Measurements from ENCODE around the gene EFCAB14. TPM values are rescaled to one million over a fixed set of nuclear protein-coding genes. Genes with fewer than 3 reads are reported as not detected.
"Not testable (repeated sequence)": the region's sequence is repeated elsewhere in the genome, so short reads cannot be mapped to it uniquely, and the experiment has no call there.

EFCAB14 gene
- total RNA-seq, 1 experiment from 2014 or later, result 86.8 TPM

- intact Hi-C loops (cut with micrococcal nuclease; ENCODE audit: unreplicated experiment), result no loop called here
- no peak overlapping the region for H3K27ac ChIP-seq (ENCODE audit: low read length)
- DNase-seq (ENCODE audit: low read depth, low spot score) (no peak), ATAC-seq (no peak; the same call in 1 of the 2 replicates)
- in situ Hi-C loops (cut with HindIII; ENCODE audit: low pct_unique_long_range_greater_than_20kb, low sequenced_read_pairs), result no loop called here
- no peak overlapping the region for H3K4me3 ChIP-seq (ENCODE audit: low read depth in 2 of 2, low read length in 2 of 2)
- TF ChIP-seq, protein P1, sequence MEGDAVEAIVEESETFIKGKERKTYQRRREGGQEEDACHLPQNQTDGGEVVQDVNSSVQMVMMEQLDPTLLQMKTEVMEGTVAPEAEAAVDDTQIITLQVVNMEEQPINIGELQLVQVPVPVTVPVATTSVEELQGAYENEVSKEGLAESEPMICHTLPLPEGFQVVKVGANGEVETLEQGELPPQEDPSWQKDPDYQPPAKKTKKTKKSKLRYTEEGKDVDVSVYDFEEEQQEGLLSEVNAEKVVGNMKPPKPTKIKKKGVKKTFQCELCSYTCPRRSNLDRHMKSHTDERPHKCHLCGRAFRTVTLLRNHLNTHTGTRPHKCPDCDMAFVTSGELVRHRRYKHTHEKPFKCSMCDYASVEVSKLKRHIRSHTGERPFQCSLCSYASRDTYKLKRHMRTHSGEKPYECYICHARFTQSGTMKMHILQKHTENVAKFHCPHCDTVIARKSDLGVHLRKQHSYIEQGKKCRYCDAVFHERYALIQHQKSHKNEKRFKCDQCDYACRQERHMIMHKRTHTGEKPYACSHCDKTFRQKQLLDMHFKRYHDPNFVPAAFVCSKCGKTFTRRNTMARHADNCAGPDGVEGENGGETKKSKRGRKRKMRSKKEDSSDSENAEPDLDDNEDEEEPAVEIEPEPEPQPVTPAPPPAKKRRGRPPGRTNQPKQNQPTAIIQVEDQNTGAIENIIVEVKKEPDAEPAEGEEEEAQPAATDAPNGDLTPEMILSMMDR (IDR thresholded peaks at IDR 0.05), result peak; percentile 27
- TF ChIP-seq POLR2AphosphoS5 (IDR thresholded peaks at IDR 0.05; ENCODE audit: low read depth, low read length) (no peak), SIN3A (IDR thresholded peaks at IDR 0.05; ENCODE audit: borderline replicate concordance, insufficient read depth, low read depth, low read length) (no peak)
- TF ChIP-seq, protein P2, sequence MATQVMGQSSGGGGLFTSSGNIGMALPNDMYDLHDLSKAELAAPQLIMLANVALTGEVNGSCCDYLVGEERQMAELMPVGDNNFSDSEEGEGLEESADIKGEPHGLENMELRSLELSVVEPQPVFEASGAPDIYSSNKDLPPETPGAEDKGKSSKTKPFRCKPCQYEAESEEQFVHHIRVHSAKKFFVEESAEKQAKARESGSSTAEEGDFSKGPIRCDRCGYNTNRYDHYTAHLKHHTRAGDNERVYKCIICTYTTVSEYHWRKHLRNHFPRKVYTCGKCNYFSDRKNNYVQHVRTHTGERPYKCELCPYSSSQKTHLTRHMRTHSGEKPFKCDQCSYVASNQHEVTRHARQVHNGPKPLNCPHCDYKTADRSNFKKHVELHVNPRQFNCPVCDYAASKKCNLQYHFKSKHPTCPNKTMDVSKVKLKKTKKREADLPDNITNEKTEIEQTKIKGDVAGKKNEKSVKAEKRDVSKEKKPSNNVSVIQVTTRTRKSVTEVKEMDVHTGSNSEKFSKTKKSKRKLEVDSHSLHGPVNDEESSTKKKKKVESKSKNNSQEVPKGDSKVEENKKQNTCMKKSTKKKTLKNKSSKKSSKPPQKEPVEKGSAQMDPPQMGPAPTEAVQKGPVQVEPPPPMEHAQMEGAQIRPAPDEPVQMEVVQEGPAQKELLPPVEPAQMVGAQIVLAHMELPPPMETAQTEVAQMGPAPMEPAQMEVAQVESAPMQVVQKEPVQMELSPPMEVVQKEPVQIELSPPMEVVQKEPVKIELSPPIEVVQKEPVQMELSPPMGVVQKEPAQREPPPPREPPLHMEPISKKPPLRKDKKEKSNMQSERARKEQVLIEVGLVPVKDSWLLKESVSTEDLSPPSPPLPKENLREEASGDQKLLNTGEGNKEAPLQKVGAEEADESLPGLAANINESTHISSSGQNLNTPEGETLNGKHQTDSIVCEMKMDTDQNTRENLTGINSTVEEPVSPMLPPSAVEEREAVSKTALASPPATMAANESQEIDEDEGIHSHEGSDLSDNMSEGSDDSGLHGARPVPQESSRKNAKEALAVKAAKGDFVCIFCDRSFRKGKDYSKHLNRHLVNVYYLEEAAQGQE (IDR thresholded peaks at IDR 0.05; ENCODE audit: insufficient read depth in 1 of 2, low read depth in 2 of 2, low read length in 1 of 2), result peak; percentile 96 to 98
- BruUV-seq (replicated peaks), result no TSS peak
- ChIA-PET CTCF (no interaction called here), POLR2A (no interaction called here)
- H3K4me1 ChIP-seq (ENCODE audit: control insufficient read depth, insufficient read depth, low read length), result no peaks in the 10 kb centered on the region
- H3K27me3 ChIP-seq (ENCODE audit: control insufficient read depth, insufficient read depth, low read length), result peaks cover 7% of the 10 kb centered on the region; the same call in 1 of the 2 replicates
- H3K36me3 ChIP-seq (ENCODE audit: control insufficient read depth, insufficient read depth, low read length), result no peaks in the 10 kb centered on the region
- no peaks in the 10 kb centered on the region for H3K9me3 ChIP-seq (ENCODE audit: control insufficient read depth, insufficient read depth, low read depth, low read length)
Measured at GRCh38 chr1:46735708-46736324, 16.9 kb upstream of the EFCAB14 start.

DNA sequence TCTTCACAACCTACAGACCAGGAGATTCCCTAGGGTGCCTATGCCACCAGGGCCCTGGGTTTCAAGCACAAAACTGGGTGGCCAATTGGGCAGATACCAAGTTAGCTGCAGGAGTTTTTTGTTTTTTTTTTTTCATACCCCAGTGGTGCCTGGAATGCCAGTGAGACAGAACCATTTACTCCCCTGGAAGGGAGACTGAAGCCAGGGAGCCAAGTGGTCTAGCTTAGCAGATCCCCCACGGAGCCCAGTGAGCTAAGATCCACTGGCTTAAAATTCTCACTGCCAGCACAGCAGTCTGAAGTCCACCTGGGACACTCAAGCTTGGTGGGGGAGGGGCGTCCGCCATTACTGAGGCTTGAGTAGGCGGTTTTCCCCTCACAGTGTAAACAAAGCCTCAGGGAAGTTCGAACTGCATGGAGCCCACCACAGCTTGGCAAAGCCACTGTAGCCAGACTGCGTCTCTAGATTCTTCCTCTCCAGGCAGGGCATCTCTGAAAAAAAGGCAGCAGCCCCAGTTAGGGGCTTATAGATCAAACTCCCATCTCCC is 9.5 kb upstream of the EFCAB14 start:
- POLR2A ChIA-PET; H3K27me3 ChIP-seq (ENCODE audit: control insufficient read depth, insufficient read depth, low read length); ATAC-seq: not testable (repeated sequence)

DNA sequence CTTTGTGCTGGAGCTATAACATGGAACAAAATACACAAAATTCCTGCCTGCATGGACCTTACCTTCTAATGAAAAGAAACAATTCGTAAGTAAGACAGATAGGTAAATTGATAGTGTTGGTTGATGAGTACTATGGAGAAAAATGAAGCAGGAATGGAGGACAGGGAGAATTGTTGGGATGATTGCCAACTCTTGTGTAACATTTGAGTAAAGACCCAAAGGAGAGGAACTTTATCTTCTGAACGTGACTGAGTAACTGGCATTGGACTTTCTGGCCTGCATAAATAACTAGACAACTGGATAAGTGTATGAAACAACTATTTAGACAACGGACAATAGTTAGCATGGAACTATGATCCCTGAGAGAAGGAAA is 6.8 kb upstream of the EFCAB14 start:
- ATAC-seq (no peak), DNase-seq (ENCODE audit: low read depth, low spot score) (no peak)
- Histone ChIP-seq H3K9me3 (ENCODE audit: control insufficient read depth, insufficient read depth, low read depth, low read length) (no peaks in the 10 kb centered on the region), H3K4me3 (ENCODE audit: low read depth in 2 of 2, low read length in 2 of 2) (no peak overlapping the region), H3K27me3 (ENCODE audit: control insufficient read depth, insufficient read depth, low read length) (no peaks in the 10 kb centered on the region; the same call in 1 of the 2 replicates), H3K36me3 (ENCODE audit: control insufficient read depth, insufficient read depth, low read length) (no peaks in the 10 kb centered on the region), H3K4me1 (ENCODE audit: control insufficient read depth, insufficient read depth, low read length) (peaks cover 3% of the 10 kb centered on the region; the same call in 1 of the 2 replicates), H3K27ac (ENCODE audit: low read length) (no peak overlapping the region)
- in situ Hi-C loops (cut with HindIII; ENCODE audit: low pct_unique_long_range_greater_than_20kb, low sequenced_read_pairs), result no loop called here
- intact Hi-C loops (cut with micrococcal nuclease; ENCODE audit: unreplicated experiment), result loop anchor here (2.0 to 10.0 kb wide), 2 partner anchors 103 to 191 kb away; a partner anchor contains a TSS
- CTCF ChIA-PET, result interaction anchor here (0.9 kb wide), 1 partner anchor 22 kb away, joined by 4 read pairs; no protein-coding TSS in a partner anchor
- TF ChIP-seq SIN3A (IDR thresholded peaks at IDR 0.05; ENCODE audit: borderline replicate concordance, insufficient read depth, low read depth, low read length) (no peak), TCF7L2 (IDR thresholded peaks at IDR 0.05; ENCODE audit: low read depth, low read length) (no peak), POLR2AphosphoS5 (IDR thresholded peaks at IDR 0.05; ENCODE audit: low read depth, low read length) (no peak)
- TF ChIP-seq, protein P2 (IDR thresholded peaks at IDR 0.05; ENCODE audit: insufficient read depth in 1 of 2, low read depth in 2 of 2, low read length in 1 of 2), result no peak
- TF ChIP-seq, protein P1 (IDR thresholded peaks at IDR 0.05), result no peak
- POLR2A ChIA-PET, result no interaction called here
- no TSS peak for BruUV-seq (replicated peaks)

More for the DNA sequence above, 9.5 kb upstream of the EFCAB14 start:
- in situ Hi-C loops (cut with HindIII; ENCODE audit: low pct_unique_long_range_greater_than_20kb, low sequenced_read_pairs); H3K27ac ChIP-seq (ENCODE audit: low read length); CTCF ChIA-PET; H3K4me1 ChIP-seq (ENCODE audit: control insufficient read depth, insufficient read depth, low read length); H3K9me3 ChIP-seq (ENCODE audit: control insufficient read depth, insufficient read depth, low read depth, low read length); DNase-seq (ENCODE audit: low read depth, low spot score); H3K36me3 ChIP-seq (ENCODE audit: control insufficient read depth, insufficient read depth, low read length); H3K4me3 ChIP-seq (ENCODE audit: low read depth in 2 of 2, low read length in 2 of 2); BruUV-seq (replicated peaks): not testable (repeated sequence)
- intact Hi-C loops (cut with micrococcal nuclease; ENCODE audit: unreplicated experiment), result loop anchor here (10.0 kb wide), 1 partner anchor 194 kb away; a partner anchor contains a TSS

All from Panc1 (cell line).